Activated CD8-positive, alpha-beta memory T cell treated with anti-CD3 and anti-CD28 coated beads for 24 hours (primary cell): ENCODE data around the gene DNAAF1.
A peak's percentile ranks its signal among the peaks of the same experiment; 100 is the strongest.

ENCODE experiments used
- DNase-seq: peaks from one replicate; pipeline ENCODE4 v3.0.0-alpha.2; 2020

DNAAF1 gene

GRCh38 chr16:84124257-84125073 lies 20.6 kb upstream of the DNAAF1 start:
- DNase-seq, result no peak

GRCh38 chr16:84131117-84131516 lies 14.0 kb upstream of the DNAAF1 start:
- DNase-seq, result no peak

GRCh38 chr16:84132527-84133285 lies 12.4 kb upstream of the DNAAF1 start:
- no peak for DNase-seq

GRCh38 chr16:84136331-84137125 lies 8.6 kb upstream of the DNAAF1 start:
- no peak for DNase-seq

GRCh38 chr16:84137287-84137686 lies 7.8 kb upstream of the DNAAF1 start:
- DNase-seq, result no peak

- DNase-seq, result no peak
These were observed 7.2 kb upstream of the DNAAF1 start for GRCh38 chr16:84137769-84138357.

GRCh38 chr16:84138500-84138823 lies 6.6 kb upstream of the DNAAF1 start:
- DNase-seq, result no peak

- no peak for DNase-seq
These were observed 6.1 kb upstream of the DNAAF1 start for GRCh38 chr16:84138824-84139627.

GRCh38 chr16:84139628-84140258 lies 5.4 kb upstream of the DNAAF1 start:
- DNase-seq, result no peak

GRCh38 chr16:84141143-84141670 lies 3.9 kb upstream of the DNAAF1 start:
- DNase-seq, result no peak

- no peak for DNase-seq
These were observed 2.0 kb upstream of the DNAAF1 start for GRCh38 chr16:84143081-84143480.

- DNase-seq, result no peak
These were observed 1.3 kb upstream of the DNAAF1 start for GRCh38 chr16:84143784-84144199.

GRCh38 chr16:84144209-84144858 lies 774 bp upstream of the DNAAF1 start:
- peak; percentile 74 for DNase-seq

GRCh38 chr16:84150926-84151325 lies 5.8 kb downstream of the DNAAF1 start:
- no peak for DNase-seq

GRCh38 chr16:84153660-84154214 lies 8.6 kb downstream of the DNAAF1 start:
- DNase-seq, result no peak

- no peak for DNase-seq
These were observed 10.1 kb downstream of the DNAAF1 start for GRCh38 chr16:84155226-84155625.

GRCh38 chr16:84155771-84156170 lies 10.7 kb downstream of the DNAAF1 start:
- no peak for DNase-seq

GRCh38 chr16:84156342-84156784 lies 11.3 kb downstream of the DNAAF1 start:
- DNase-seq, result no peak

GRCh38 chr16:84159007-84159406 lies 13.9 kb downstream of the DNAAF1 start:
- no peak for DNase-seq

GRCh38 chr16:84159800-84160199 lies 14.7 kb downstream of the DNAAF1 start:
- no peak for DNase-seq

GRCh38 chr16:84161037-84161436 lies 15.9 kb downstream of the DNAAF1 start:
- no peak for DNase-seq
